ENCODE data around the gene BEND5. TPM values are rescaled to one million over a fixed set of nuclear protein-coding genes. Genes with fewer than 3 reads are reported as not detected.
A peak's percentile ranks its signal among the peaks of the same experiment; 100 is the strongest.

Gene BEND5
- total RNA-seq, 6 donors from 2014 or later = 1.7 to 14.5 (median 3.7) TPM; not detected in 1

DNA sequence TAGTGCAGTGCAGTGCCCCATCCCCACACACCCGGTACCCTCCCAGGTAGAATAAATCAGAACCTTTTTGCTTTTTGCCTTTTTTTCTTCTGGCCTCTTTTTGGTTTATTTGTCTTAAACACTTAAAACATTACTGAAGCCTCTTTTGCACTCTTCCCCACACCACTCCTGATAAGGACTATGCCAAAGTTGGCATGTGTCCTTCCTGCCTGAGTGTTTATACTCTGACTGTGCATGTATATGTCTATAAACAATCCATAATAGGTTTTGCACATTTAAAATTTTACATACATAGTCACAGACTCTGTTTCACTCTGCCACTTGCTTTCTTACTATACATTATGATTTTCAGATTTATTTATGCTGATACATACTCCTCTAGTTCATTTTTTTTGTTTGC, 59.6 kb downstream of the BEND5 start:
- TF ChIP-seq EP300 (IDR thresholded peaks at IDR 0.05) = no peak
- TF ChIP-seq, protein P1, sequence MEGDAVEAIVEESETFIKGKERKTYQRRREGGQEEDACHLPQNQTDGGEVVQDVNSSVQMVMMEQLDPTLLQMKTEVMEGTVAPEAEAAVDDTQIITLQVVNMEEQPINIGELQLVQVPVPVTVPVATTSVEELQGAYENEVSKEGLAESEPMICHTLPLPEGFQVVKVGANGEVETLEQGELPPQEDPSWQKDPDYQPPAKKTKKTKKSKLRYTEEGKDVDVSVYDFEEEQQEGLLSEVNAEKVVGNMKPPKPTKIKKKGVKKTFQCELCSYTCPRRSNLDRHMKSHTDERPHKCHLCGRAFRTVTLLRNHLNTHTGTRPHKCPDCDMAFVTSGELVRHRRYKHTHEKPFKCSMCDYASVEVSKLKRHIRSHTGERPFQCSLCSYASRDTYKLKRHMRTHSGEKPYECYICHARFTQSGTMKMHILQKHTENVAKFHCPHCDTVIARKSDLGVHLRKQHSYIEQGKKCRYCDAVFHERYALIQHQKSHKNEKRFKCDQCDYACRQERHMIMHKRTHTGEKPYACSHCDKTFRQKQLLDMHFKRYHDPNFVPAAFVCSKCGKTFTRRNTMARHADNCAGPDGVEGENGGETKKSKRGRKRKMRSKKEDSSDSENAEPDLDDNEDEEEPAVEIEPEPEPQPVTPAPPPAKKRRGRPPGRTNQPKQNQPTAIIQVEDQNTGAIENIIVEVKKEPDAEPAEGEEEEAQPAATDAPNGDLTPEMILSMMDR (IDR thresholded peaks at IDR 0.05) = no peak
- H3K4me3 ChIP-seq = no peak overlapping the region
- H3K27me3 ChIP-seq = no peaks in the 10 kb centered on the region
- ATAC-seq (ENCODE audit: low FRiP score in 2 of 2) (no peak), DNase-seq (no peak)
- peaks cover 0 to 30% (median 3%) of the 10 kb centered on the region in 4 donors for H3K4me1 ChIP-seq
- no peaks in the 10 kb centered on the region for H3K9me3 ChIP-seq
- no peak overlapping the region for H3K27ac ChIP-seq
- H3K36me3 ChIP-seq = no peaks in the 10 kb centered on the region
- WGBS, 2 donors = 52 to 78% methylated on average over 1 of the region's 1 CpG

DNA sequence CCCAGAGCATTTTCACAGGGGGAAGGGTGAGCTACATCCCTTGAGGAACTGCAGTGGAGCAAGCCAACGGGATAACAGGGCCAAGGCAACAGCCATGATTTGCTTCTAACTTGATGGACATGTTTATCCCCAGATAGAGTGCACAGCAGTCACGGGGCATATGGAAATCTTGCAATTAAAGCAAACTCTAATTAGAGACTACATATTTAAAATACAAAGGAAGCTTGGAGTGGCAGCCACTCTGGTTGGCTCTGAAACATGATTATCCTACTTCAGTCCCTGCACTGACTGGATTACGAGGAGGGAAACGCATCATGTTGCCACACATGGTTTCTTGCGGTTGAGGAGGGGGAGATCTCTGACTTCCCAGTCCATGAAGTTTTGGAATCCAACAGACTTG, 60.8 kb downstream of the BEND5 start:
- H3K27ac ChIP-seq = no peak overlapping the region
- WGBS, 2 donors = 80 to 82% methylated on average over 5 of the region's 5 CpGs
- no peaks in the 10 kb centered on the region for H3K36me3 ChIP-seq
- TF ChIP-seq, protein P1 (IDR thresholded peaks at IDR 0.05) = no peak
- TF ChIP-seq EP300 (IDR thresholded peaks at IDR 0.05) = no peak
- no peak for TF ChIP-seq POLR2A (IDR thresholded peaks at IDR 0.05)
- TF ChIP-seq POLR2AphosphoS5 (IDR thresholded peaks at IDR 0.05) = no peak
- no peak for ATAC-seq (ENCODE audit: low FRiP score in 2 of 2)
- no peaks in the 10 kb centered on the region for H3K9me3 ChIP-seq
- DNase-seq = no peak
- no peaks in the 10 kb centered on the region for H3K27me3 ChIP-seq
- H3K4me1 ChIP-seq = peaks cover 0 to 30% (median 3%) of the 10 kb centered on the region in 4 donors
- no peak overlapping the region for H3K4me3 ChIP-seq

DNA sequence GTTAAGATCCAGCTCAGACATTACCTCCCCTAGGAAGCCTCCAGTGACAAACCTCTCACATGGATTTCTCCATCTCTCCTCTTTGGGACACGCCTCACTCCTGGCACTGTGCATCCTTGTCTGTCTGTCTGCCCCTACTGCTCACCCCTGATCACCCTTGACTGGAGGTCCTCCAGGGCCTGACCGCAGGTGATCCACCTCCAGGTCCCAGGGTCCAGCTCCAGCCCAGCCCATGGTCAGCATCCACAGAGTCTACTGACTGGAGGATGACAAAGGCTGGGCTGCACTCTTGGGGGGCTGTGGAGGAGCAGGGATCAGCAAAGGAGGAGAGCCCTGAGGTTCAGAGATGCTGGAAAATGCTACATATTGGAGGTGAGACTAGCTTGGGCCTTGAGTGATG, 65.8 kb downstream of the BEND5 start:
- peak in 1 of 2 donors; percentile 16 for ATAC-seq (ENCODE audit: low FRiP score in 2 of 2)
- Histone ChIP-seq H3K27ac (no peak overlapping the region), H3K9me3 (no peaks in the 10 kb centered on the region), H3K4me1 (peaks cover 0 to 8% (median 1%) of the 10 kb centered on the region in 4 donors), H3K27me3 (no peaks in the 10 kb centered on the region), H3K36me3 (no peaks in the 10 kb centered on the region), H3K4me3 (no peak overlapping the region)
- TF ChIP-seq POLR2A (IDR thresholded peaks at IDR 0.05) = no peak
- DNase-seq = no peak
- WGBS, 2 donors = 88 to 91% methylated on average over 2 of the region's 2 CpGs

DNA sequence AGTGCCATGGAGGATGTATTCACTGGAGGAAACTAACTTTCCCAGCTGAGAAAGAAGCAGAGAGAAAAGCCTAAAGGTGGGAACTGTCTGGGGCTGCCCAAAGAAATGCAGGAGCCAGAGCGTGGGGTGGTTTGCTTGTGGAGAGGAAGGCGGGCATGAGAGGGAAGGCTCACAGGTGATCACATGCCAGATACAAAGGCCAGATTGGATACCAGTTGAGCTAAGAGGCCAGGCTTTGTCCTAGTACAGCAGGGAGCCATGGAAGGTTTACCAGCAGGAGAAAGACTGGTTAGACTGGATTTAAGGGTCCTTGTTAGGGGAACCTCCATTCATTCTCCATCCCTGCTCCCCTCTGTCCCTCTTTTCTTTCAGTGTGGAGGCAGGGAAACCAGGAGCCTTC, 66.4 kb downstream of the BEND5 start:
- Histone ChIP-seq H3K27me3 (no peaks in the 10 kb centered on the region), H3K4me3 (no peak overlapping the region), H3K36me3 (no peaks in the 10 kb centered on the region), H3K27ac (no peak overlapping the region), H3K9me3 (no peaks in the 10 kb centered on the region), H3K4me1 (peaks cover 0 to 2% (median 0%) of the 10 kb centered on the region in 4 donors)
- DNase-seq = no peak
- ATAC-seq (ENCODE audit: low FRiP score in 2 of 2) = no peak
- 91 to 92% methylated on average over 2 of the region's 2 CpGs for WGBS, 2 donors
- TF ChIP-seq EP300 (IDR thresholded peaks at IDR 0.05) = no peak
- TF ChIP-seq, protein P1 (IDR thresholded peaks at IDR 0.05) = no peak
- no peak for TF ChIP-seq POLR2AphosphoS5 (IDR thresholded peaks at IDR 0.05)
- TF ChIP-seq POLR2A (IDR thresholded peaks at IDR 0.05) = no peak

DNA sequence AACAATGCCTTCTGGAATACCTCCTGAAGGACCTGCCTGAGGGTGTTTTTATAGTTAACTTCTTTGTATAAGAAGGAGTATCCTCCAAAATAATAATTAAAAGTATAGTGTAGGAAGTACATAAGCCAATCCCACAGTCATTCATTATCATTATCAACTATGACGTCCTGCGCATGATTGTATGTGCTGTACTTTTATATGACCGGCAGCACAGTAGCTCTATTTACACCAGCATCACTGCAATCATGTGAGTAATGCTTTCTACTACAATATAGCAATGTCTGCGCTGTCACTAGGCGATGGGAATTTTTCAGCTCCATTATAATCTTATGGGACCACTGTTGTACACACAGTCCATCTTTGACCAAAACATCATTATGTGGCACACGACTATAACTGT, 72.0 kb downstream of the BEND5 start:
- no peak overlapping the region for H3K27ac ChIP-seq
- no peak for DNase-seq
- no peak for ATAC-seq (ENCODE audit: low FRiP score in 2 of 2)
- no peaks in the 10 kb centered on the region for H3K4me1 ChIP-seq
- 94 to 96% methylated on average over 6 of the region's 6 CpGs for WGBS, 2 donors
- no peak overlapping the region for H3K4me3 ChIP-seq
- no peaks in the 10 kb centered on the region for H3K27me3 ChIP-seq
- TF ChIP-seq POLR2A (IDR thresholded peaks at IDR 0.05) = no peak
- no peak for TF ChIP-seq EP300 (IDR thresholded peaks at IDR 0.05)
- TF ChIP-seq POLR2AphosphoS5 (IDR thresholded peaks at IDR 0.05) = no peak
- TF ChIP-seq, protein P1 (IDR thresholded peaks at IDR 0.05) = no peak
- no peaks in the 10 kb centered on the region for H3K9me3 ChIP-seq
- H3K36me3 ChIP-seq = no peaks in the 10 kb centered on the region

All from upper lobe of left lung (tissue), 6 donors.